ENCODE data around the gene EPHB1.

GRCh38 chr3:134949150-134949549 is 154.1 kb downstream of the EPHB1 start:
- TF ChIP-seq MAX (IDR thresholded peaks at IDR 0.05) (no peak), POLR2A (IDR thresholded peaks at IDR 0.05; ENCODE audit: borderline replicate concordance, extremely low read depth, insufficient read depth, insufficient read length) (no peak), TCF7L2 (IDR thresholded peaks at IDR 0.05; ENCODE audit: borderline replicate concordance, extremely low read depth, insufficient read depth, insufficient read length) (no peak)

Data from HCT116 (cell line).